B cell (primary cell): ENCODE data around the gene TMEM140.

Experiments used
- EZH2 ChIP-seq: IDR thresholded peaks from 2 replicates; pipeline ENCODE4 v1.6.1; 2012; ENCODE audit warnings: borderline replicate concordance, low read depth, mild to moderate bottlenecking, moderate library complexity, low read length; ENCODE audit not compliant: insufficient read depth, poor library complexity, severe bottlenecking
- TF ChIP-seq, protein P1 (sequence below): fragments of 200-600 bp; IDR thresholded peaks from one replicate; pipeline ENCODE4 v1.8.0; 2022; ENCODE audit warnings: antibody characterized with exemption, mild to moderate bottlenecking

DNA sequence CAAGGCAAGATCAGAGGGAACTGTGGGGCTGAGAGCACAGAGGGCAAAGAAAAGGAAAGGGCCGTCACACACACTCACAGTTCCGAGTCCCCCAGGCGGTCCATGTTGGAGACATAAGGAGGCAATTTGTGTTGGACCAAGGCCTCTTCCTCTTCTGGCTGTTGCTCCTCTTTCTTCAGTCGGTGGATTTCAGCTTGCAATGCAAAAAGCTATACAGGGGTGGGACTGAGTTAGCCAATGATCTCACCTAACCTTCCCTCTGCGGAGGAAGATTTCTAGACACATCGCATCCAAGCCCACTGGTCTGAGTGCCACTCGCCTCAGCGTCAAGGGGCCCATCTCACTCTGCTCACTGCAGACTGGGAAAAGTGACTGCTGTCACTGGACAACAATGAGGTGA is 58.0 kb downstream of the TMEM140 start:
- TF ChIP-seq, protein P1, sequence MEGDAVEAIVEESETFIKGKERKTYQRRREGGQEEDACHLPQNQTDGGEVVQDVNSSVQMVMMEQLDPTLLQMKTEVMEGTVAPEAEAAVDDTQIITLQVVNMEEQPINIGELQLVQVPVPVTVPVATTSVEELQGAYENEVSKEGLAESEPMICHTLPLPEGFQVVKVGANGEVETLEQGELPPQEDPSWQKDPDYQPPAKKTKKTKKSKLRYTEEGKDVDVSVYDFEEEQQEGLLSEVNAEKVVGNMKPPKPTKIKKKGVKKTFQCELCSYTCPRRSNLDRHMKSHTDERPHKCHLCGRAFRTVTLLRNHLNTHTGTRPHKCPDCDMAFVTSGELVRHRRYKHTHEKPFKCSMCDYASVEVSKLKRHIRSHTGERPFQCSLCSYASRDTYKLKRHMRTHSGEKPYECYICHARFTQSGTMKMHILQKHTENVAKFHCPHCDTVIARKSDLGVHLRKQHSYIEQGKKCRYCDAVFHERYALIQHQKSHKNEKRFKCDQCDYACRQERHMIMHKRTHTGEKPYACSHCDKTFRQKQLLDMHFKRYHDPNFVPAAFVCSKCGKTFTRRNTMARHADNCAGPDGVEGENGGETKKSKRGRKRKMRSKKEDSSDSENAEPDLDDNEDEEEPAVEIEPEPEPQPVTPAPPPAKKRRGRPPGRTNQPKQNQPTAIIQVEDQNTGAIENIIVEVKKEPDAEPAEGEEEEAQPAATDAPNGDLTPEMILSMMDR: no peak
- no peak for TF ChIP-seq EZH2
